NCI-H2227 (cell line): ENCODE measurements around the gene POLR2J2.
"Not testable (repeated sequence)": the region's sequence is repeated elsewhere in the genome, so short reads cannot be mapped to it uniquely, and the experiment has no call there.

ENCODE experiments used
- DNase-seq: peaks from one replicate; lab custom pipeline; 2025; ENCODE audit not compliant: unreplicated experiment; lab: John Stamatoyannopoulos, UW

Gene POLR2J2

DNA sequence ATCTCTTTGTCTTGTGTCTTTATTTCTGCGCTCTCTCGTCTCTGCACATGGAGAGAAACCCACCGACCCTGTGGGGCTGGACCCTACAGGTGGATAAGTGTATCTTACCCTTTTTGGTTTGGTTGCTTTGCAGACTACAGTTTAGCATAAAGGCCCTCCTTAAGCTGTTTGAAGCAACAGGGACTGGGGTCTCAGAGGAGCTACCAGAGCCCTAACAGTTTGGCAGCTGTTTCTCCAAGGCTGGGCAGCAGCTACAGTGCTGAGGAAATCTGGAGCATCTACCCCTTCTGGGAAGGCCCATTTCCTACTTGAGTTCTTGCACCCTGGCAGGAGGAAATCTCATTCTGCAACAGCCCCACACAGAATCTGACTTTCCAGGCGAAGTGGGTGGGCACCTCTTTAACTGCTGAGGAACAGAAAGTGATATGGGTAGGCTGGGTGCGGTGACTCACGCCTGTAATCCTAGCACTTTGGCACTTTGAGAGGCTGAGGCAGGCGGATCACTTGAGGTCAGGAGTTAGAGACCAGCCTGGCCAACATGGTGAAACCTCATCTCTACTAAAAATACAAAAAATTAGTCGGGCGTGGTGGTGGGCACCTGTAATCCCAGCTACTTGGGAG lies 2.1 kb upstream of the POLR2J2 start:
- not testable (repeated sequence) for DNase-seq

- DNase-seq: not testable (repeated sequence)
Observed at GRCh38 chr7:102671956-102672307, 469 bp upstream of the POLR2J2 start.

GRCh38 chr7:102667523-102667922 lies 3.9 kb downstream of the POLR2J2 start:
- DNase-seq: not testable (repeated sequence)

GRCh38 chr7:102666850-102667249 lies 4.6 kb downstream of the POLR2J2 start:
- DNase-seq: not testable (repeated sequence)

- not testable (repeated sequence) for DNase-seq
Observed at GRCh38 chr7:102664765-102665164, 6.7 kb downstream of the POLR2J2 start.

GRCh38 chr7:102649924-102650323 lies 21.5 kb downstream of the POLR2J2 start, which contains the start of gene SPDYE2B:
TSS of gene SPDYE2B (plus strand) at chr7:102650319. CDS start at chr7:102652349, 2,030 bp downstream.
- DNase-seq: not testable (repeated sequence)

DNA sequence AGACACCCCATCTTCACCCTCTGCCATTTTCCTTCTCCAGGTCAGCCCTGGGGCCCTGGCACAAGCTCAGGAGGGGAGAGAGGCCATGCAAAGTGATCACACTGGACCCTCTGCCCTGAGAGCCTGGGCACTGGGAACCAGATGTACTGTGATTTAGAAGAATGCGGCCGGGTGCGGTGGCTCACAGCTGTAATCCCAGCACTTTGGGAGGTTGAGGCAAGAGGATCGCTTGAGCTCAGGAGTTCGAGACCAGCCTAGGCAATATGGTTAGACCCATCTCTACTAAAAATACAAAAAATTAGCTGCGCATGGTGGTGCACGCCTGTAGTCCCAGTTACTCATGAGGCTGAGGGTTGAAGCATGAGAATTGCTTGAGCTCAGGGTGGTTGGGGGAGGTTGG lies 23.6 kb downstream of the POLR2J2 start:
- DNase-seq: not testable (repeated sequence)

DNA sequence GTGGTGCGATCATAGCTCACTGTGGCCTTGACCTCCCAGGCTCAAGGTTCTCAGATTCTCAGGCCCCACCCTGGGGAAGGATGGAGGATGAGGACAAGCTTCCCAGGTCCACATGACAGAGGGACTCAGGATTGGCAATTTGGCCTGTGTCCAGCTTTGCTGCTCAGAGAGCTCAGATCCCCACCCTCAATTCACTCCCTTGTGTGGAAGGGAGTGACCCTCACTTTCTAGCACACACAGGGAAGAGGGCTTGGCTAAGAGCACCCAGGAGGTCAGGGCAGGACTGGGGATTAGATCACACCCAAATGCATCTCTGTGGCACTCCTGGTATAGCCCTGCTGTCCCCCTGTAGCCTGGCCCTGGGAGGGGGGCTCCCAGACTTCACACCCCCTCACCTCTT lies 28.1 kb downstream of the POLR2J2 start:
- DNase-seq: not testable (repeated sequence)

DNA sequence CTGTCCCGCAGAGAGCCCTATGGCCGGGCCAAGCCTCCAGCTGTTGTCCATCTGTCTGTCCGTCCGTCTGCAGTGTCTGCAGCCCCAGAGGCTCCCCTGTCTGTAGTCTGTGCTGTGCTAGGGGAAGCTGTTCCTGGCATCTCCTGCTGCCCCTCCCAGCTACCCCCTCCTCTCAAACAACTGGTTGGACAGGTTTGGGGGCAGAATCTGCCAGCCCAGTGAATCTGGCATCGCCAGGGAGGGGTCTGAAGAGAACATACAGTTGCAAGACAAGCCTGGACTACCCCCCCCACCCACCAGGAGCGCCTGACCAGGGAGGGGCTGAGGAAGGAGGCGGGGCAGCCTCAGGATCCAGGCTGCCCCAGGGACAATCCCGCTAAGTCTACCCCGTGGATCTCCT lies 28.8 kb downstream of the POLR2J2 start, which contains the start of gene UPK3BL1:
Gene UPK3BL1, minus strand, starts transcription at position 101 of the 400 bp plus-strand sequence. Its CDS starts 50 bp downstream, at position 51.
- not testable (repeated sequence) for DNase-seq

DNA sequence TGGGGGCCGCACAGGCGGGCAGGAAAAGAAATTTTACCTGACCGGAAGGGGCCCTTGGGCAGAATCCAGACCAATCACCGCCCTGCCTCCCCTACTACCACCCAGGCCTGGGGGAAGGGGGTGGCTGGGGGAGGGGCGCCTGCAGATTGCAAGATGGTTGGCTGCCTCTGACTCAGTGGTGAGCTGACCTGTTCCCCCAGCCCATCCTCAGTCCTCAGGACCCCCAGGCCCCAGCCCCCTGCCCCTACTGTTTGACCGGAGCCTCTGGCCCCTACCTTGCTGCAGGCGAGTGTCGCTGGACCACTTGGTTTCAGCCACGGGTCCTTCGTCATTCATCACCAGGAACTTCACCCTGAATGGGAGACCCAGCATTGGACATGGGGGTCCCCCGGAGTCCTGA lies 32.6 kb downstream of the POLR2J2 start:
- DNase-seq: not testable (repeated sequence)

DNA sequence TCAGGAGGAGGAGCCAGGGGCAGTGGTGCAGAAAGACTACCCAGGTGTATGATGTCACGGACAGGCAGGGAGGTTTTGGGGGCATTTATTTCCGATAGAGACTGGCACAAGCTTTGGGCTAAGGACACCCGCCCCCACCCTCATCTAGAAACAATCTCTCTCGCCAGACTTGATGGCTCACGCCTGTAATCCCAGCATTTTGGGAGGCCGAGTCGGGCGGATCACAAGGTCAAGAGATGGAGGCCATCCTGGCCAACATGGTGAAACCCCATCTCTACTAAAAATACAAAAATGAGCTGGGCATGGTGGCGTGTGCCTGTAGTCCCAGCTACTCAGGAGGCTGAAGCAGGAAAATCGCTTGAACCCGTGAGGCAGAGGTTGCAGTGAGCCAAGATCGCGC lies 34.5 kb downstream of the POLR2J2 start:
- DNase-seq: not testable (repeated sequence)

DNA sequence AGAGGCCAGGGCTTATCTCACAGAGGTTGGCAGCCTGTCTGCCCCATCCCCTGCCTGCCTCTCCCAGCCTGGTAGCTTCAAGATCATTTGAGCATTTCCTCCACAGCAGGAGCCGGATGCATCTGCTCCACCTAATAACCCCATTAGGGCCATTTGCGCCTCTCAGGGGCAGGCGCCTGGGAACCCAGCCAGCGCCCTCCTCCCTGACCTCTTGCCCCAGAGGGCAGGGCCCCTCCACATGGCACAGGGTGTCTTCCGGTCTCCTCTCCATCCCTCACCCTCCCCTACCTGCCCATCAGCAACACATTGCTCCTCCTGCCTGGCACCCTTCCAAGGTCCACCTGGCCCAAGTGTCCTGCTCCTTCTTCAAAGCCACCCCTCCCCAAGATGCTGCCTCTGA lies 36.1 kb downstream of the POLR2J2 start:
- DNase-seq: not testable (repeated sequence)

GRCh38 chr7:102634299-102634698 lies 37.2 kb downstream of the POLR2J2 start:
- not testable (repeated sequence) for DNase-seq

DNA sequence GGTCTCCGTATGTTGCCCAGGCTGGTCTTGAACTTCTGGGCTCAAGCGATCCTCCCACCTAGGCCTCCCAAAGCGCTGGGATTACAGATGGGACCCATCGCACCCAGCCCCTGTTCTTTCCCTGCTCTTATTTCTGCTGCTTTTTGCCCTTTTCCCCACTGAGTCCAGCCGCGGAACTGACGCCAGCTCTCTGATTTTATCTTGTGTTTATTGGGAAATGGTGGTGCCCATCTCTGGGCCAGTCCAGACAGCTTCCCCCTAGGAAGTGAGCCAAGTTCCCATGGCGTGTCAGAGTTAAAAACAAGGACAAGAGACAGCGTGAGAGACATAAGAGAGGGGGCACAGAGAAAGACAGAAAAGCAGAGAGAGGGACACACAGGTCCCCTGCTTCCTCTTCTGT lies 40.8 kb downstream of the POLR2J2 start:
- not testable (repeated sequence) for DNase-seq

GRCh38 chr7:102627271-102627904 lies 44.1 kb downstream of the POLR2J2 start:
- not testable (repeated sequence) for DNase-seq

DNA sequence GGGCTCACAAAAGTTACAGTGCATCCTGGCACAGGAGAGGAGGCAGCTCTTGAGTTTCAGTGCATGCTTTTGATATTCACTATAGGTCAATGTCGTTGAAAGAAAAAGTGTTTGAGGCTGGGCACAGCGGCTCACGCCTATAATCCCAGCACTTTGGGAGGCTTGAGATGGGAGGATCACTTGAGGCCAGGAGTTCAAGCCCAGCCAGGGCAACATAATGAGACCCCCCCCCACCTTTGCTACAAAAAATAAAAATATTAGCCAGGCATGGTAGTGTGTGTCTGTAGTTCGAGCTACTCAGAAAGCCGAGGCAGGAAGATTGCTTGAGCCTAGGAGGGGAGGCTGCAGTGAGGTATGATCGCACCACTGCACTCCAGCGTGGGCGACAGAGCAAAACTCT lies 53.3 kb downstream of the POLR2J2 start:
- DNase-seq: not testable (repeated sequence)

- not testable (repeated sequence) for DNase-seq
Observed at GRCh38 chr7:102616507-102617125, 54.8 kb downstream of the POLR2J2 start, which contains the start of gene RASA4. TSS of gene RASA4 (minus strand) at chr7:102616756. CDS start at chr7:102616689, 67 bp downstream.
